Measurements from ENCODE around the gene UMODL1. TPM values are rescaled to one million over a fixed set of nuclear protein-coding genes. Genes with fewer than 3 reads are reported as not detected.

The UMODL1 gene
- total and polyA plus RNA-seq, 12 donors, result 0.10 to 0.79 (median 0.17) TPM; not detected in 9

- no peak overlapping the region for H3K27ac ChIP-seq
- WGBS, 4 donors, result 73 to 81% (median 77%) methylated on average over 7 of the region's 7 CpGs
- H3K4me3 ChIP-seq, result no peak overlapping the region
- no peaks in the 10 kb centered on the region for H3K27me3 ChIP-seq
- H3K9me3 ChIP-seq (replicated peaks in 1 of 3), result no peaks in the 10 kb centered on the region
- no peaks in the 10 kb centered on the region for H3K36me3 ChIP-seq (replicated peaks in 1 of 2)
- TF ChIP-seq CTCF (IDR thresholded peaks at IDR 0.05), result no peak
- no peaks in the 10 kb centered on the region for H3K4me1 ChIP-seq (replicated peaks in 1 of 2)
- no peak for DNase-seq
- intact Hi-C loops (cut with DNase I), result loop anchor here (5.0 to 10.0 kb wide), 3 partner anchors 112 to 305 kb away; no protein-coding TSS in a partner anchor
Observed at GRCh38 chr21:42142627-42143026, 71.5 kb downstream of the UMODL1 start.

- no peak overlapping the region for H3K4me3 ChIP-seq
- no peaks in the 10 kb centered on the region for H3K27me3 ChIP-seq
- H3K36me3 ChIP-seq (replicated peaks in 1 of 2), result no peaks in the 10 kb centered on the region
- DNase-seq, result no peak
- no peak overlapping the region for H3K27ac ChIP-seq
- H3K4me1 ChIP-seq (replicated peaks in 1 of 2), result no peaks in the 10 kb centered on the region
- intact Hi-C loops (cut with DNase I), result loop anchor here (5.0 to 10.0 kb wide), 3 partner anchors 112 to 304 kb away; no protein-coding TSS in a partner anchor
- no peak for TF ChIP-seq POLR2A (IDR thresholded peaks at IDR 0.05)
- TF ChIP-seq CTCF (IDR thresholded peaks at IDR 0.05), result no peak
- WGBS, 4 donors, result 77 to 93% (median 88%) methylated on average over 7 of the region's 7 CpGs
- H3K9me3 ChIP-seq (replicated peaks in 1 of 3), result no peaks in the 10 kb centered on the region
Observed at GRCh38 chr21:42143111-42143510, 72.0 kb downstream of the UMODL1 start.

- Histone ChIP-seq H3K4me3 (no peak overlapping the region), H3K9me3 (replicated peaks in 1 of 3) (no peaks in the 10 kb centered on the region), H3K27ac (no peak overlapping the region), H3K36me3 (replicated peaks in 1 of 2) (no peaks in the 10 kb centered on the region), H3K4me1 (replicated peaks in 1 of 2) (no peaks in the 10 kb centered on the region), H3K27me3 (no peaks in the 10 kb centered on the region)
- 86 to 97% (median 93%) methylated on average over 3 of the region's 3 CpGs for WGBS, 4 donors
- DNase-seq, result no peak
- TF ChIP-seq CTCF (IDR thresholded peaks at IDR 0.05) (no peak), POLR2A (IDR thresholded peaks at IDR 0.05) (no peak)
- intact Hi-C loops (cut with DNase I), result loop anchor here (5.0 to 10.0 kb wide), 3 partner anchors 111 to 303 kb away; no protein-coding TSS in a partner anchor
Observed at GRCh38 chr21:42144221-42144620, 73.1 kb downstream of the UMODL1 start.

- no peak for DNase-seq
- Histone ChIP-seq H3K27ac (no peak overlapping the region), H3K9me3 (replicated peaks in 1 of 3) (no peaks in the 10 kb centered on the region), H3K4me1 (replicated peaks in 1 of 2) (no peaks in the 10 kb centered on the region), H3K4me3 (no peak overlapping the region), H3K27me3 (no peaks in the 10 kb centered on the region), H3K36me3 (replicated peaks in 1 of 2) (no peaks in the 10 kb centered on the region)
- TF ChIP-seq POLR2A (IDR thresholded peaks at IDR 0.05) (no peak), CTCF (IDR thresholded peaks at IDR 0.05) (no peak)
- WGBS, 4 donors, result 51 to 83% (median 71%) methylated on average over 4 of the region's 4 CpGs
- intact Hi-C loops (cut with DNase I), result loop anchor here (5.0 to 10.0 kb wide), 3 partner anchors 110 to 302 kb away; no protein-coding TSS in a partner anchor
Observed at GRCh38 chr21:42144679-42145568, 73.8 kb downstream of the UMODL1 start.

All from adrenal gland (tissue), 12 donors.